WTC11 (cell line): ENCODE data around the gene C2orf72. TPM values are rescaled to one million over a fixed set of nuclear protein-coding genes. Genes with fewer than 3 reads are reported as not detected.

ENCODE experiments used
- ATAC-seq: fragments of 200-7000 bp; cut with Tn5 transposase; 2 replicates; pipeline ENCODE4 v1.10.0; 2021; ENCODE audit warnings: mild to moderate bottlenecking, moderate library complexity
- Bru-seq: library from RNA; stranded (reverse); fragments of 400-500 nt; gene quantifications from one replicate; lab custom pipeline; 2021; lab: Mats Ljungman, UMichigan
- CTCF ChIA-PET: fragments of 300-600 bp; sonication (Branson Sonifier 250); formaldehyde crosslinking; loops from one replicate; lab custom pipeline; 2021; ENCODE audit warnings: antibody characterized with exemption; lab: Charles Lee
- POLR2A ChIA-PET: fragments of 350-600 bp; sonication (Branson Sonifier 250); formaldehyde crosslinking; loops from one replicate; lab custom pipeline; 2021; ENCODE audit warnings: antibody characterized with exemption; lab: Charles Lee
- DNase-seq: peaks from one replicate; pipeline ENCODE4 v3.0.0; 2021; ENCODE audit warnings: low spot score
- H3K27ac Mint-ChIP-seq: 2 replicates; pipeline ENCODE4 v1.8.0; 2021; ENCODE audit warnings: mixed read lengths
- H3K27me3 Mint-ChIP-seq: 2 replicates; pipeline ENCODE4 v1.8.0; 2021; ENCODE audit warnings: low read depth, mild to moderate bottlenecking, moderate library complexity, mixed read lengths
- H3K36me3 Mint-ChIP-seq: 2 replicates; pipeline ENCODE4 v1.8.0; 2021; ENCODE audit warnings: mixed read lengths
- H3K4me1 Mint-ChIP-seq: 2 replicates; pipeline ENCODE4 v1.8.0; 2022; ENCODE audit warnings: mixed read lengths
- H3K4me3 Mint-ChIP-seq: 2 replicates; pipeline ENCODE4 v1.8.0; 2021; ENCODE audit warnings: mild to moderate bottlenecking, moderate library complexity, mixed read lengths
- H3K9me3 Mint-ChIP-seq: 2 replicates; pipeline ENCODE4 v1.8.0; 2021; ENCODE audit warnings: mixed read lengths
- ESRRA ChIP-seq: sonication (generic); formaldehyde crosslinking; IDR thresholded peaks from 2 replicates; pipeline ENCODE4 v1.8.1; 2022; ENCODE audit warnings: mild to moderate bottlenecking, missing genetic modification reagents, borderline replicate concordance
- GTF2I ChIP-seq: fragments of 250-450 bp; sonication (Bioruptor Pico); conservative IDR thresholded peaks from 2 replicates; pipeline ENCODE4 v1.4.0; 2021; ENCODE audit warnings: mild to moderate bottlenecking
- IRF2 ChIP-seq: sonication (generic); formaldehyde crosslinking; IDR thresholded peaks from 2 replicates; pipeline ENCODE4 v1.8.0; 2022; ENCODE audit warnings: low read depth, missing genetic modification reagents, borderline replicate concordance
- MXD4 ChIP-seq: fragments of 250-450 bp; sonication (Bioruptor Pico); IDR thresholded peaks from 2 replicates; pipeline ENCODE4 v1.8.0; 2021; ENCODE audit warnings: mild to moderate bottlenecking, moderate library complexity, borderline replicate concordance
- OVOL2 ChIP-seq: fragments of 250-450 bp; sonication (Bioruptor Pico); IDR thresholded peaks from 2 replicates; pipeline ENCODE4 v1.9.0; 2021; ENCODE audit warnings: mild to moderate bottlenecking, borderline replicate concordance
- PRRX2 ChIP-seq: fragments of 250-450 bp; sonication (Bioruptor Pico); IDR thresholded peaks from 2 replicates; pipeline ENCODE4 v1.8.0; 2021; ENCODE audit warnings: mild to moderate bottlenecking
- RORB ChIP-seq: fragments of 250-450 bp; sonication (Bioruptor Pico); IDR thresholded peaks from 2 replicates; pipeline ENCODE4 v1.9.0; 2021; ENCODE audit warnings: mild to moderate bottlenecking
- TCF7 ChIP-seq: sonication (generic); formaldehyde crosslinking; IDR thresholded peaks from 2 replicates; pipeline ENCODE4 v1.8.0; 2022; ENCODE audit warnings: mild to moderate bottlenecking, low read depth, missing genetic modification reagents, moderate library complexity
- TEAD4 ChIP-seq: sonication (generic); formaldehyde crosslinking; IDR thresholded peaks from 2 replicates; pipeline ENCODE4 v1.8.0; 2022; ENCODE audit warnings: mild to moderate bottlenecking, missing genetic modification reagents
- TP53 ChIP-seq: sonication (generic); formaldehyde crosslinking; IDR thresholded peaks from 2 replicates; pipeline ENCODE4 v1.8.1; 2023; ENCODE audit warnings: mild to moderate bottlenecking, missing genetic modification reagents
- ZNF121 ChIP-seq: sonication (generic); formaldehyde crosslinking; IDR thresholded peaks from 2 replicates; pipeline ENCODE4 v1.8.0; 2023; ENCODE audit warnings: missing genetic modification reagents
- ZNF138 ChIP-seq: sonication (generic); formaldehyde crosslinking; conservative IDR thresholded peaks from 2 replicates; pipeline ENCODE4 v1.8.1; 2022; ENCODE audit warnings: mild to moderate bottlenecking, moderate library complexity, missing genetic modification reagents
- ZNF416 ChIP-seq: fragments of 250-450 bp; sonication (Bioruptor Pico); IDR thresholded peaks from 2 replicates; pipeline ENCODE4 v1.9.0; 2021; ENCODE audit warnings: mild to moderate bottlenecking, inconsistent platforms
- ZNF423 ChIP-seq: fragments of 250-450 bp; sonication (Bioruptor Pico); IDR thresholded peaks from 2 replicates; pipeline ENCODE4 v2.1.2; 2022; ENCODE audit warnings: mild to moderate bottlenecking, moderate library complexity
- long read RNA-seq, 3 experiments: library from RNA in 1 of 3; library from capped mRNA in 1 of 3; library from polyadenylated mRNA in 1 of 3; unstranded in 2 of 3; stranded (forward) in 1 of 3; transcript quantifications; one replicate each; pipeline ENCODE4 v2.0.0, GENCODE V29; 2021
- total RNA-seq: library from RNA; stranded (reverse); gene quantifications from 3 replicates; pipeline ENCODE4 v1.2.3, GENCODE V29; 2021
- TF ChIP-seq, protein P1 (sequence below): sonication (generic); formaldehyde crosslinking; IDR thresholded peaks from 2 replicates; pipeline ENCODE4 v1.8.1; 2023; ENCODE audit warnings: mild to moderate bottlenecking, missing genetic modification reagents, moderate library complexity
- TF ChIP-seq, protein P2 (sequence below): sonication (generic); formaldehyde crosslinking; IDR thresholded peaks from 2 replicates; pipeline ENCODE4 v1.8.1; 2023; ENCODE audit warnings: mild to moderate bottlenecking, missing genetic modification reagents, borderline replicate concordance
- TF ChIP-seq, protein P3 (sequence below): sonication (generic); formaldehyde crosslinking; conservative IDR thresholded peaks from 2 replicates; pipeline ENCODE4 v1.8.1; 2023; ENCODE audit warnings: mild to moderate bottlenecking, low read depth, missing genetic modification reagents, moderate library complexity
- TF ChIP-seq, protein P4 (sequence below): fragments of 250-450 bp; sonication (Bioruptor Pico); IDR thresholded peaks from 2 replicates; pipeline ENCODE4 v1.9.0; 2021; ENCODE audit warnings: moderate library complexity, mild to moderate bottlenecking, inconsistent platforms, borderline replicate concordance

Gene C2orf72
- total RNA-seq: 1.3 to 2.8 TPM (median 1.7 TPM) in 3 replicates
- percentile 35 among the genes with signal in this experiment for Bru-seq, nascent RNA
- long read RNA-seq, experiment 1, transcript C2orf72-201 (3 exons, 3,657 nt): major isoform, 8 of 8 reads
- long read RNA-seq, experiment 1, partial matches to known transcripts: 0 of 8 reads
- long read RNA-seq, experiment 1, other reads (novel, unspliced or antisense): 0 of 8 reads
- long read RNA-seq, experiment 2, partial matches to known transcripts: 0 of 1 reads
- long read RNA-seq, experiment 2, other reads (novel, unspliced or antisense): 0 of 1 reads
- long read RNA-seq, experiment 3: 0 reads

DNA sequence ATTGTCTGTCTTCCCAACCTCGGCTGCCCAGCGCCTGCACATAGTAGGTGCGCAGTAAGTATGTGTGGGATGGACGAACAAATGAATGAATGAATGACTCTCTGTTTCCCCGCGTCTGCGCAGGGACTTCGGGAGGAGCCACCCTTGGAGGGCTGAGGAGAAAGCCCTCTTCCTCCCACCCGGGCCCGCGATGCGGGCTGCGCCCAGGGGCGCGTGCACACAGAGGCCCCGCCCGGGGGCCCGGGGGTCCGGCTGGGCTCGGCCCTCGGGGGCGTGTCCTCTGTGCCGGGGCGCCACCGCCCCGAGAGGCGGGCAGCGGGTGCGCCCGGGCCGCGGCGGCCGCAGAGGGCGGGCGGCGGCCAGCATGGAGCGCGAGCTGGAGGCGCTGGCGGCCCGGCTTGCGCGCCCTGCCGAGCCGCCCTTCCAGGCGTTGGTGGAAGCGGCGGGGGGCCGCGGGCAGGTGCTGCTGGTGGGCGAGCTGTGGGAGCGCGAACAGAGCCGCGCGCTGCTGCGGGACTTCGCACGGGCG lies at the start of gene C2orf72:
TSS of gene C2orf72 (plus strand) at position 322 of the 529 bp plus-strand sequence. CDS start at position 365, 43 bp downstream.
- DNase-seq (peak; percentile 26), ATAC-seq (peak; percentile 41)
- ChIA-PET POLR2A (no interaction called here), CTCF (interaction anchor here (3.7 kb wide), 1 partner anchor 16 kb away, joined by 23 read pairs; no protein-coding TSS in a partner anchor)
- peaks cover 79% of the 10 kb centered on the region for H3K27me3 Mint-ChIP-seq
- peak within 1 kb of the TSS; percentile 69 for H3K4me3 Mint-ChIP-seq
- TF ChIP-seq, protein P1, sequence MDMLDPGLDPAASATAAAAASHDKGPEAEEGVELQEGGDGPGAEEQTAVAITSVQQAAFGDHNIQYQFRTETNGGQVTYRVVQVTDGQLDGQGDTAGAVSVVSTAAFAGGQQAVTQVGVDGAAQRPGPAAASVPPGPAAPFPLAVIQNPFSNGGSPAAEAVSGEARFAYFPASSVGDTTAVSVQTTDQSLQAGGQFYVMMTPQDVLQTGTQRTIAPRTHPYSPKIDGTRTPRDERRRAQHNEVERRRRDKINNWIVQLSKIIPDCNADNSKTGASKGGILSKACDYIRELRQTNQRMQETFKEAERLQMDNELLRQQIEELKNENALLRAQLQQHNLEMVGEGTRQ (CRISPR knock-in tag): 0 out of 2 replicates have a peak, but pooled peaks have one; percentile 8
- TF ChIP-seq, protein P2, sequence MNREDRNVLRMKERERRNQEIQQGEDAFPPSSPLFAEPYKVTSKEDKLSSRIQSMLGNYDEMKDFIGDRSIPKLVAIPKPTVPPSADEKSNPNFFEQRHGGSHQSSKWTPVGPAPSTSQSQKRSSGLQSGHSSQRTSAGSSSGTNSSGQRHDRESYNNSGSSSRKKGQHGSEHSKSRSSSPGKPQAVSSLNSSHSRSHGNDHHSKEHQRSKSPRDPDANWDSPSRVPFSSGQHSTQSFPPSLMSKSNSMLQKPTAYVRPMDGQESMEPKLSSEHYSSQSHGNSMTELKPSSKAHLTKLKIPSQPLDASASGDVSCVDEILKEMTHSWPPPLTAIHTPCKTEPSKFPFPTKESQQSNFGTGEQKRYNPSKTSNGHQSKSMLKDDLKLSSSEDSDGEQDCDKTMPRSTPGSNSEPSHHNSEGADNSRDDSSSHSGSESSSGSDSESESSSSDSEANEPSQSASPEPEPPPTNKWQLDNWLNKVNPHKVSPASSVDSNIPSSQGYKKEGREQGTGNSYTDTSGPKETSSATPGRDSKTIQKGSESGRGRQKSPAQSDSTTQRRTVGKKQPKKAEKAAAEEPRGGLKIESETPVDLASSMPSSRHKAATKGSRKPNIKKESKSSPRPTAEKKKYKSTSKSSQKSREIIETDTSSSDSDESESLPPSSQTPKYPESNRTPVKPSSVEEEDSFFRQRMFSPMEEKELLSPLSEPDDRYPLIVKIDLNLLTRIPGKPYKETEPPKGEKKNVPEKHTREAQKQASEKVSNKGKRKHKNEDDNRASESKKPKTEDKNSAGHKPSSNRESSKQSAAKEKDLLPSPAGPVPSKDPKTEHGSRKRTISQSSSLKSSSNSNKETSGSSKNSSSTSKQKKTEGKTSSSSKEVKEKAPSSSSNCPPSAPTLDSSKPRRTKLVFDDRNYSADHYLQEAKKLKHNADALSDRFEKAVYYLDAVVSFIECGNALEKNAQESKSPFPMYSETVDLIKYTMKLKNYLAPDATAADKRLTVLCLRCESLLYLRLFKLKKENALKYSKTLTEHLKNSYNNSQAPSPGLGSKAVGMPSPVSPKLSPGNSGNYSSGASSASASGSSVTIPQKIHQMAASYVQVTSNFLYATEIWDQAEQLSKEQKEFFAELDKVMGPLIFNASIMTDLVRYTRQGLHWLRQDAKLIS (CRISPR knock-in tag): no peak
- 0 out of 2 replicates have a peak, but pooled peaks have one; percentile 35 for TF ChIP-seq TP53
- TF ChIP-seq ZNF423 (CRISPR knock-in tag): peak; percentile 75
- no peak for TF ChIP-seq OVOL2 (CRISPR knock-in tag)
- no peaks in the 10 kb centered on the region for H3K36me3 Mint-ChIP-seq
- peaks cover 11% of the 10 kb centered on the region for H3K4me1 Mint-ChIP-seq
- H3K9me3 Mint-ChIP-seq: no peaks in the 10 kb centered on the region
- no peak within 1 kb of the TSS for H3K27ac Mint-ChIP-seq

DNA sequence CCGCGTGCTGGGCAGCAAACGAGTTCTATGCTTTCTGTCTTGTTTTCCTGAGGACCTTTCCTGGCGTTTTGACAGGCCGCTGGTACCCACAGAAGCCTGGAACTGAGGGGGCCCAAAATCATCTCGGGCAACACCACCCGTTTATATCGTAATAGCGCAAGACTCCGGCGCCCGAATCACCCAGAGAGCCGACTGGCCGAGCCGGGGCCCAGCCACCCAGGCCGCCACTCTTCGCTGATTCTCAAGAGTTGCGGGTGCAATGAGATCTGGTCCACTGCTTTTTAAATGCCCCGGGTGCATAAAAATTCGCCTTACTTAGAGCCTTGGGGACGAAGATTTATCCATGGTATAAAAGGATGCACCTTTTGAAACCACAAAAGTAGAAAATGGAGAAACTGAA lies 47.6 kb upstream of the C2orf72 start:
- ATAC-seq (no peak), DNase-seq (no peak)
- POLR2A ChIA-PET: no interaction called here
- CTCF ChIA-PET: interaction anchor here (1.2 to 6.3 kb wide), 4 partner anchors 10 to 166 kb away, joined by 4 to 81 read pairs (median 6); no protein-coding TSS in a partner anchor
- Mint-ChIP-seq H3K36me3 (no peaks in the 10 kb centered on the region), H3K9me3 (no peaks in the 10 kb centered on the region), H3K27me3 (no peaks in the 10 kb centered on the region), H3K27ac (no peak overlapping the region), H3K4me1 (peaks cover 15% of the 10 kb centered on the region), H3K4me3 (no peak overlapping the region)
- no peak for TF ChIP-seq ZNF138 (CRISPR knock-in tag)

DNA sequence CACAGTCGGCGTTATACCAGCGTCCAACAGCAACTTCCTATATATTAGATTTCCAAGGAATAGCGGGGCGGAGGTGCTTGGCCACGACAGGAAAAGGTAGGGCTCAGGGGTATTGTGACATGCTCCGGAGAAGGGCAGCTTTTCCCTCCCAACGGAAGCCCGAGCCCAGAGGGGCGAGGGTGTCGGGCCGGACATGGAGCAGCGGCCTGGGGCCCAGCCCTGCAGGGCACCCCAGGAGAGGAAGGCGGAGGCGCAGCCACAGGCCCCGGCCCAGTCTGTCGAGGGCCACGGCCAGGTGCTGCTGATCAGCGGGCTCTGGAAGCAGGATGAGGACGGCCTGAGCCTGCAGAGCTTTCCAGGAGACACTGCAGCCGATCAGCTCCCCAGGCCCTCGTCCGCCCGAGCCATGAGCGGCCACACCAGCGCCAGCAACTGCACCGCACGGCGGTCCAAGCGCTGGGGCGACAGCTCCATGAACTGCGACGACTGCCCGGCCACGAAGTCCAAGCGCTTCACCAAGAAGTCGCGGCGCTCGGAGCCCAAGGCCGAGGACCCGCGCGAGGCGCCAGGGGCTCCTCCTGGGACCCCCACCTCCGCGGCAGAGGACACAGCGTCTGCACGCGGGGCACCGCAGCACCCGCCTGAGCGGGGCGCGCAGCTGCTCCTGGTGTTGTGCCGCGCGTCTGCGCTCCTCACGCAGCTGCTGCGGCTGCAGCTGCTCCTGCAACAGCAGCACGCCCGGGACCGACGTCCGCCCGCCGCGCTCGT lies 47.0 kb upstream of the C2orf72 start:
- ATAC-seq (no peak), DNase-seq (no peak)
- ChIA-PET POLR2A (no interaction called here), CTCF (interaction anchor here (1.2 to 1.7 kb wide), 4 partner anchors 10 to 166 kb away, joined by 4 to 6 read pairs (median 4); no protein-coding TSS in a partner anchor)
- H3K36me3 Mint-ChIP-seq: no peaks in the 10 kb centered on the region
- TF ChIP-seq MXD4 (CRISPR knock-in tag) (no peak), RORB (CRISPR knock-in tag) (no peak), ESRRA (no peak), GTF2I (CRISPR knock-in tag) (no peak), IRF2 (CRISPR knock-in tag) (no peak), ZNF121 (CRISPR knock-in tag) (no peak), PRRX2 (CRISPR knock-in tag) (no peak), ZNF416 (CRISPR knock-in tag) (no peak), TP53 (no peak), TEAD4 (CRISPR knock-in tag) (no peak), TCF7 (no peak)
- TF ChIP-seq, protein P3, sequence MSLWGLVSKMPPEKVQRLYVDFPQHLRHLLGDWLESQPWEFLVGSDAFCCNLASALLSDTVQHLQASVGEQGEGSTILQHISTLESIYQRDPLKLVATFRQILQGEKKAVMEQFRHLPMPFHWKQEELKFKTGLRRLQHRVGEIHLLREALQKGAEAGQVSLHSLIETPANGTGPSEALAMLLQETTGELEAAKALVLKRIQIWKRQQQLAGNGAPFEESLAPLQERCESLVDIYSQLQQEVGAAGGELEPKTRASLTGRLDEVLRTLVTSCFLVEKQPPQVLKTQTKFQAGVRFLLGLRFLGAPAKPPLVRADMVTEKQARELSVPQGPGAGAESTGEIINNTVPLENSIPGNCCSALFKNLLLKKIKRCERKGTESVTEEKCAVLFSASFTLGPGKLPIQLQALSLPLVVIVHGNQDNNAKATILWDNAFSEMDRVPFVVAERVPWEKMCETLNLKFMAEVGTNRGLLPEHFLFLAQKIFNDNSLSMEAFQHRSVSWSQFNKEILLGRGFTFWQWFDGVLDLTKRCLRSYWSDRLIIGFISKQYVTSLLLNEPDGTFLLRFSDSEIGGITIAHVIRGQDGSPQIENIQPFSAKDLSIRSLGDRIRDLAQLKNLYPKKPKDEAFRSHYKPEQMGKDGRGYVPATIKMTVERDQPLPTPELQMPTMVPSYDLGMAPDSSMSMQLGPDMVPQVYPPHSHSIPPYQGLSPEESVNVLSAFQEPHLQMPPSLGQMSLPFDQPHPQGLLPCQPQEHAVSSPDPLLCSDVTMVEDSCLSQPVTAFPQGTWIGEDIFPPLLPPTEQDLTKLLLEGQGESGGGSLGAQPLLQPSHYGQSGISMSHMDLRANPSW: no peak
- TF ChIP-seq, protein P4, sequence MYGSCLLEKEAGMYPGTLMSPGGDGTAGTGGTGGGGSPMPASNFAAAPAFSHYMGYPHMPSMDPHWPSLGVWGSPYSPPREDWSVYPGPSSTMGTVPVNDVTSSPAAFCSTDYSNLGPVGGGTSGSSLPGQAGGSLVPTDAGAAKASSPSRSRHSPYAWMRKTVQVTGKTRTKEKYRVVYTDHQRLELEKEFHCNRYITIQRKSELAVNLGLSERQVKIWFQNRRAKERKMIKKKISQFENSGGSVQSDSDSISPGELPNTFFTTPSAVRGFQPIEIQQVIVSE (CRISPR knock-in tag): no peak
- H3K4me3 Mint-ChIP-seq: no peak overlapping the region
- H3K27me3 Mint-ChIP-seq: no peaks in the 10 kb centered on the region
- H3K27ac Mint-ChIP-seq: no peak overlapping the region
- H3K9me3 Mint-ChIP-seq: no peaks in the 10 kb centered on the region
- H3K4me1 Mint-ChIP-seq: peaks cover 13% of the 10 kb centered on the region
